Gastroesophageal sphincter (tissue), 4 donors: ENCODE data around the gene DEFB115. TPM values are rescaled to one million over a fixed set of nuclear protein-coding genes. Genes with fewer than 3 reads are reported as not detected.

Experiments used
- ATAC-seq: fragments of 150-250 bp; one replicate; pipeline ENCODE4 v1.9.1; 2016; ENCODE audit warnings: mild to moderate bottlenecking, moderate library complexity
- H3K27ac ChIP-seq, 4 donors: fragments of 200-600 bp; sonication (generic) in 3 of 4; 1 replicate in 3 of 4; 2 replicates in 1 of 4; pipeline ENCODE4 v1.5.1; 2016 to 2019
- H3K27me3 ChIP-seq: fragments of 200-600 bp; sonication (generic); one replicate; pipeline ENCODE4 v1.5.1; 2019
- H3K36me3 ChIP-seq, 2 donors: fragments of 200-600 bp; sonication (generic); one replicate each; pipeline ENCODE4 v1.5.1; 2019; ENCODE audit warnings: control low read depth in 1 of 2
- H3K4me1 ChIP-seq, 3 donors: fragments of 200-600 bp; sonication (generic); 1 replicate in 2 of 3; 2 replicates in 1 of 3; pipeline ENCODE4 v1.5.1; 2016 to 2019; ENCODE audit warnings: control low read depth in 2 of 3
- H3K4me3 ChIP-seq, 2 donors: fragments of 200-600 bp; sonication (generic); one replicate each; pipeline ENCODE4 v1.5.1; 2019; ENCODE audit warnings: mild to moderate bottlenecking in 1 of 2, moderate library complexity in 1 of 2
- H3K9me3 ChIP-seq, 3 donors: fragments of 200-600 bp; sonication (generic); one replicate each; pipeline ENCODE4 v1.5.1; 2017 to 2019; ENCODE audit warnings: control low read depth in 2 of 3
- CTCF ChIP-seq, 4 experiments: fragments of 200-600 bp in 2 of 4; fragments of 450-650 bp in 2 of 4; sonication (generic) in 1 of 4; IDR thresholded peaks; one replicate each; pipeline ENCODE4 v1.5.1; 2017 to 2019; ENCODE audit warnings: antibody characterized with exemption in 4 of 4, mild to moderate bottlenecking in 2 of 4, moderate library complexity in 2 of 4
- EP300 ChIP-seq: sonication (generic); formaldehyde crosslinking; IDR thresholded peaks from one replicate; pipeline ENCODE4 v1.6.1; 2017; ENCODE audit warnings: antibody characterized with exemption, mild to moderate bottlenecking
- POLR2A ChIP-seq, 2 donors: fragments of 450-650 bp; IDR thresholded peaks; one replicate each; pipeline ENCODE4 v1.6.1; 2017; ENCODE audit warnings: antibody characterized with exemption in 2 of 2, mild to moderate bottlenecking in 2 of 2, moderate library complexity in 1 of 2
- POLR2AphosphoS5 ChIP-seq: sonication (generic); formaldehyde crosslinking; IDR thresholded peaks from one replicate; pipeline ENCODE4 v1.6.1; 2017; ENCODE audit warnings: antibody characterized with exemption
- whole genome bisulfite sequencing, 2 donors: methylation state at CpG; one replicate each; pipeline ENCODE4 v1.1.5; 2018; ENCODE audit warnings: low coverage in 1 of 2; 5-methylcytosine and 5-hydroxymethylcytosine counted together
- total RNA-seq, 4 donors: library from RNA; depleted of rRNA; stranded (reverse); fragments of >200 nt; gene quantifications; one replicate each; pipeline ENCODE4 v1.1.0, GENCODE V29; 2016

DEFB115 gene
- not detected for total RNA-seq

DNA sequence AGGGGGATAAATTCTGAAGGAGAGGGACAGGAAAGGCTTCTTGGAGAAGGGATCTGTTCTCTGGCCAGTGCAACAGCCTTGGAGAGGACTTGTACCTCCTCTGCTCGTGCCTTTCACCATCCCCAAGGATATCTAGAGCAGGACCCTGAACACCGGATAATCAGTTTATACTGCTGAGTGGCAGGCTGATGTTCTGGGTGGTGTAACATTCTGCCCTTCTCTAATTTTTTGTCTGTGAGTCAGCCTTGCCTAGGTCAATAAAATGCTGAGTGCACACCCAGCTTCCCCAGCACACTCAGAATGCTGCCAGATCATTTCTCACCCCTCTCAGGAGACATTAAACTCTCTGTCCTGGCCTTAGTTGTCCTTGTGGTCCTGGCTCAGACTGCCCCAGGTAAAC is at the start of gene DEFB115:
Gene DEFB115, plus strand, starts transcription at position 301 of the 400 bp plus-strand sequence. Its CDS starts 0 bp downstream, at position 301.
- 50% methylated on average over 2 of the region's 2 CpGs for WGBS, 2 donors
- no peak for ATAC-seq
- Histone ChIP-seq H3K9me3 (no peaks in the 10 kb centered on the region), H3K4me1 (no peaks in the 10 kb centered on the region), H3K27me3 (no peaks in the 10 kb centered on the region), H3K36me3 (no peaks in the 10 kb centered on the region), H3K27ac (no peak within 1 kb of the TSS), H3K4me3 (no peak within 1 kb of the TSS)
- TF ChIP-seq POLR2AphosphoS5 (no peak), CTCF (IDR thresholded peaks at IDR 0.05) (no peak), EP300 (no peak), POLR2A (IDR thresholded peaks at IDR 0.05) (no peak)

GRCh38 chr20:31236953-31237352 is 20.5 kb upstream of the DEFB115 start:
- 57 to 71% methylated on average over 10 of the region's 10 CpGs for WGBS, 2 donors
- no peak for TF ChIP-seq POLR2AphosphoS5
- TF ChIP-seq CTCF (IDR thresholded peaks at IDR 0.05), result no peak
- no peak for TF ChIP-seq EP300
- TF ChIP-seq POLR2A (IDR thresholded peaks at IDR 0.05), result no peak
- no peaks in the 10 kb centered on the region for H3K36me3 ChIP-seq
- peaks cover 0 to 95% (median 0%) of the 10 kb centered on the region in 3 donors for H3K9me3 ChIP-seq
- no peak overlapping the region for H3K27ac ChIP-seq
- no peaks in the 10 kb centered on the region for H3K27me3 ChIP-seq
- H3K4me3 ChIP-seq, result no peak overlapping the region
- H3K4me1 ChIP-seq, result no peaks in the 10 kb centered on the region
- no peak for ATAC-seq

GRCh38 chr20:31237763-31238162 is 19.7 kb upstream of the DEFB115 start:
- H3K4me3 ChIP-seq, result no peak overlapping the region

DNA sequence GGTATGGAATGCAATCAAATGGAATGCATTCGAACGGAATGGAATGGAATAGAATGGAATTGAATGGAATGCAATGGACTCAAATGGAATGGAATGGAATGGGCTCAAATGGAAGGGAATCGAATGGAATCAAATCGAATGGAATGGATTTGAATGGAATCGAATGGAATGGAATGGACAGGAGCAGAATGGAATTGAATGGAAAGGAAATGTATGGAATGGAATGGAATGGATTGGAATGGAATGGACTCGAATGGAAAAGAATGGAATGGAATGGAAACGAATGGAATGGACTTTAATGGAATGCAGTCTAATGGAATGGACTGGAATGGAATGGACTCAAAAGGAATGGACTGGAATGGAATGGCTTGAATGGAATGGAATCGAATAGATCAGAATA is 18.3 kb upstream of the DEFB115 start:
- H3K4me3 ChIP-seq, result no peak overlapping the region
- TF ChIP-seq EP300 (no peak), POLR2A (IDR thresholded peaks at IDR 0.05) (no peak), CTCF (IDR thresholded peaks at IDR 0.05) (no peak), POLR2AphosphoS5 (no peak)
- H3K9me3 ChIP-seq, result peaks cover 0 to 96% (median 0%) of the 10 kb centered on the region in 3 donors
- H3K27me3 ChIP-seq, result no peaks in the 10 kb centered on the region
- no peaks in the 10 kb centered on the region for H3K4me1 ChIP-seq
- 49 to 54% methylated on average over 6 to 8 of the region's 8 CpGs for WGBS, 2 donors
- no peak overlapping the region for H3K27ac ChIP-seq
- no peaks in the 10 kb centered on the region for H3K36me3 ChIP-seq
- no peak for ATAC-seq

More at GRCh38 chr20:31237763-31238162, 19.7 kb upstream of the DEFB115 start:
- Histone ChIP-seq H3K36me3 (no peaks in the 10 kb centered on the region), H3K9me3 (peaks cover 0 to 96% (median 0%) of the 10 kb centered on the region in 3 donors), H3K4me1 (no peaks in the 10 kb centered on the region), H3K27me3 (no peaks in the 10 kb centered on the region), H3K27ac (no peak overlapping the region)
- no peak for ATAC-seq
- WGBS, 2 donors, result 51 to 59% methylated on average over 6 of the region's 6 CpGs
- TF ChIP-seq CTCF (IDR thresholded peaks at IDR 0.05), result no peak
- no peak for TF ChIP-seq POLR2AphosphoS5
- TF ChIP-seq EP300, result no peak
- no peak for TF ChIP-seq POLR2A (IDR thresholded peaks at IDR 0.05)

- no peak overlapping the region for H3K4me3 ChIP-seq
- no peaks in the 10 kb centered on the region for H3K36me3 ChIP-seq
- 29 to 43% methylated on average over 3 of the region's 3 CpGs for WGBS, 2 donors
- no peak for TF ChIP-seq POLR2A (IDR thresholded peaks at IDR 0.05)
- no peaks in the 10 kb centered on the region for H3K9me3 ChIP-seq
- H3K27me3 ChIP-seq, result no peaks in the 10 kb centered on the region
- no peak overlapping the region for H3K27ac ChIP-seq
- no peak for ATAC-seq
- H3K4me1 ChIP-seq, result no peaks in the 10 kb centered on the region
These were observed 505 bp upstream of the DEFB115 start for GRCh38 chr20:31256959-31257358.
